OCI-LY1 (cell line): ENCODE data around the gene AGAP1.

Source experiments
- EZH2 ChIP-seq: fragments of 200-600 bp; sonication (generic), shearing (Covaris generic); IDR thresholded peaks from 2 replicates; pipeline ENCODE4 v1.8.0; 2017; ENCODE audit warnings: borderline replicate concordance, mixed run types, mild to moderate bottlenecking, antibody characterized with exemption, low read length, moderate library complexity, mixed read lengths
- TF ChIP-seq, protein P1 (sequence below): fragments of 200-600 bp; sonication (generic), shearing (Covaris generic); IDR thresholded peaks from 2 replicates; pipeline ENCODE4 v1.5.1; 2017; ENCODE audit warnings: mild to moderate bottlenecking, antibody characterized with exemption, low read length, moderate library complexity, mixed read lengths

- TF ChIP-seq, protein P1, sequence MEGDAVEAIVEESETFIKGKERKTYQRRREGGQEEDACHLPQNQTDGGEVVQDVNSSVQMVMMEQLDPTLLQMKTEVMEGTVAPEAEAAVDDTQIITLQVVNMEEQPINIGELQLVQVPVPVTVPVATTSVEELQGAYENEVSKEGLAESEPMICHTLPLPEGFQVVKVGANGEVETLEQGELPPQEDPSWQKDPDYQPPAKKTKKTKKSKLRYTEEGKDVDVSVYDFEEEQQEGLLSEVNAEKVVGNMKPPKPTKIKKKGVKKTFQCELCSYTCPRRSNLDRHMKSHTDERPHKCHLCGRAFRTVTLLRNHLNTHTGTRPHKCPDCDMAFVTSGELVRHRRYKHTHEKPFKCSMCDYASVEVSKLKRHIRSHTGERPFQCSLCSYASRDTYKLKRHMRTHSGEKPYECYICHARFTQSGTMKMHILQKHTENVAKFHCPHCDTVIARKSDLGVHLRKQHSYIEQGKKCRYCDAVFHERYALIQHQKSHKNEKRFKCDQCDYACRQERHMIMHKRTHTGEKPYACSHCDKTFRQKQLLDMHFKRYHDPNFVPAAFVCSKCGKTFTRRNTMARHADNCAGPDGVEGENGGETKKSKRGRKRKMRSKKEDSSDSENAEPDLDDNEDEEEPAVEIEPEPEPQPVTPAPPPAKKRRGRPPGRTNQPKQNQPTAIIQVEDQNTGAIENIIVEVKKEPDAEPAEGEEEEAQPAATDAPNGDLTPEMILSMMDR = no peak
- TF ChIP-seq EZH2 = no peak
Measured at GRCh38 chr2:235770909-235771820, 277.3 kb downstream of the AGAP1 start.
